Lower leg skin (tissue), 4 donors: ENCODE data around the gene PREP. TPM values are rescaled to one million over a fixed set of nuclear protein-coding genes. Genes with fewer than 3 reads are reported as not detected.
"Not testable (repeated sequence)": the region's sequence is repeated elsewhere in the genome, so short reads cannot be mapped to it uniquely, and the experiment has no call there.

ENCODE experiments used
- DNase-seq, 2 donors: peaks; one replicate each; pipeline ENCODE4 v3.0.0-alpha.2; 2019; ENCODE audit warnings: low spot score in 2 of 2
- H3K4me3 ChIP-seq: fragments of 200-600 bp; sonication (generic); 2 replicates; pipeline ENCODE4 v1.5.1; 2017; ENCODE audit warnings: mild to moderate bottlenecking, low read depth; ENCODE audit not compliant: poor library complexity, severe bottlenecking
- CTCF ChIP-seq, 3 donors: fragments of 450-650 bp; IDR thresholded peaks; one replicate each; pipeline ENCODE4 v1.5.1; 2016; ENCODE audit warnings: antibody characterized with exemption in 3 of 3, mild to moderate bottlenecking in 3 of 3, moderate library complexity in 2 of 3
- POLR2A ChIP-seq, 2 donors: fragments of 450-650 bp; IDR thresholded peaks; one replicate each; pipeline ENCODE4 v1.6.1; 2016 to 2017; ENCODE audit warnings: antibody characterized with exemption in 2 of 2, mild to moderate bottlenecking in 1 of 2, moderate library complexity in 1 of 2
- WGBS, 2 donors: methylation state at CpG; one replicate each; pipeline ENCODE4 v1.1.5; 2018; 5-methylcytosine and 5-hydroxymethylcytosine counted together
- intact Hi-C: fragments of 100-400 bp; cut with DNase I; formaldehyde crosslinking; loops from one replicate; pipeline ENCODE4 v1.15.0; 2023; ENCODE audit warnings: low total_unique reads
- total RNA-seq, 4 donors: library from RNA; depleted of rRNA; stranded (reverse); fragments of >200 nt; gene quantifications; one replicate each; pipeline ENCODE4 v1.1.0, GENCODE V29; 2016

PREP gene
- total RNA-seq, 4 donors from 2014 or later: 33.9 to 39.1 (median 35.1) TPM

GRCh38 chr6:105352037-105352617 lies 50.8 kb downstream of the PREP start:
- 94 to 99% methylated on average over 4 of the region's 4 CpGs for WGBS, 2 donors
- intact Hi-C loops: no loop called here
- no peak overlapping the region for H3K4me3 ChIP-seq
- no peak for DNase-seq
- no peak for TF ChIP-seq POLR2A (IDR thresholded peaks at IDR 0.05)
- no peak for TF ChIP-seq CTCF (IDR thresholded peaks at IDR 0.05)

GRCh38 chr6:105348897-105349296 lies 54.0 kb downstream of the PREP start:
- TF ChIP-seq POLR2A (IDR thresholded peaks at IDR 0.05) (no peak), CTCF (IDR thresholded peaks at IDR 0.05) (no peak)
- 84 to 86% methylated on average over 1 of the region's 1 CpG for WGBS, 2 donors
- no peak overlapping the region for H3K4me3 ChIP-seq
- no peak for DNase-seq
- intact Hi-C loops: no loop called here

- WGBS, 2 donors: 62 to 71% methylated on average over 3 of the region's 3 CpGs
- TF ChIP-seq POLR2A (IDR thresholded peaks at IDR 0.05) (no peak), CTCF (IDR thresholded peaks at IDR 0.05) (no peak)
- intact Hi-C loops: no loop called here
- no peak overlapping the region for H3K4me3 ChIP-seq
- no peak for DNase-seq
These were observed 56.8 kb downstream of the PREP start for GRCh38 chr6:105346052-105346451.

GRCh38 chr6:105345506-105345905 lies 57.4 kb downstream of the PREP start:
- intact Hi-C loops: no loop called here
- WGBS, 2 donors: 72 to 77% methylated on average over 4 of the region's 4 CpGs
- DNase-seq: no peak

GRCh38 chr6:105344881-105345370 lies 58.0 kb downstream of the PREP start:
- intact Hi-C loops: loop anchor here (1.0 kb wide), 1 partner anchor 26 kb away; no protein-coding TSS in a partner anchor
- TF ChIP-seq POLR2A (IDR thresholded peaks at IDR 0.05) (no peak), CTCF (IDR thresholded peaks at IDR 0.05) (no peak)
- DNase-seq: no peak
- 77 to 82% methylated on average over 2 of the region's 2 CpGs for WGBS, 2 donors
- no peak overlapping the region for H3K4me3 ChIP-seq

More at GRCh38 chr6:105345506-105345905, 57.4 kb downstream of the PREP start:
- no peak overlapping the region for H3K4me3 ChIP-seq
- TF ChIP-seq CTCF (IDR thresholded peaks at IDR 0.05) (no peak), POLR2A (IDR thresholded peaks at IDR 0.05) (no peak)

- intact Hi-C loops, H3K4me3 ChIP-seq, DNase-seq: not testable (repeated sequence)
- WGBS, 2 donors: 94 to 96% methylated on average over 21 of the region's 21 CpGs
These were observed 64.4 kb downstream of the PREP start for GRCh38 chr6:105338350-105338983.
